ENCODE results near the gene SPECC1L. TPM values are rescaled to one million over a fixed set of nuclear protein-coding genes. Genes with fewer than 3 reads are reported as not detected.

Gene SPECC1L
- polyA plus RNA-seq, 4 donors, result 6.0 to 29.9 (median 9.9) TPM

GRCh38 chr22:24400034-24400725, 129.5 kb downstream of the SPECC1L start:
- 59 to 71% (median 64%) methylated on average over 8 of the region's 8 CpGs for WGBS, 3 donors
- no peaks in the 10 kb centered on the region for H3K9me3 ChIP-seq (ENCODE audit: control insufficient read depth in 2 of 2, insufficient read depth in 1 of 2, low read depth in 1 of 2, low read length in 1 of 2)
- H3K4me3 ChIP-seq (ENCODE audit: low read depth in 1 of 3, low read length in 3 of 3), result no peak overlapping the region
- no peak for FAIRE-seq
- DNase-seq, result no peak
- H3K36me3 ChIP-seq (ENCODE audit: control insufficient read depth in 3 of 3, insufficient read depth in 2 of 3, low read depth in 1 of 3, low read length in 3 of 3), result peaks cover 0 to 43% (median 3%) of the 10 kb centered on the region in 3 donors
- H3K27ac ChIP-seq (ENCODE audit: low read depth in 1 of 3, low read length in 2 of 3), result peak overlapping the region in 1 of 3 donors; percentile 77
- peaks cover 2 to 21% (median 14%) of the 10 kb centered on the region in 3 donors for H3K4me1 ChIP-seq (ENCODE audit: control insufficient read depth in 3 of 3, insufficient read depth in 2 of 3, low read depth in 1 of 3, low read length in 2 of 3)
- H3K27me3 ChIP-seq (ENCODE audit: control insufficient read depth in 3 of 3, insufficient read depth in 3 of 3, low read length in 3 of 3), result no peaks in the 10 kb centered on the region

DNA sequence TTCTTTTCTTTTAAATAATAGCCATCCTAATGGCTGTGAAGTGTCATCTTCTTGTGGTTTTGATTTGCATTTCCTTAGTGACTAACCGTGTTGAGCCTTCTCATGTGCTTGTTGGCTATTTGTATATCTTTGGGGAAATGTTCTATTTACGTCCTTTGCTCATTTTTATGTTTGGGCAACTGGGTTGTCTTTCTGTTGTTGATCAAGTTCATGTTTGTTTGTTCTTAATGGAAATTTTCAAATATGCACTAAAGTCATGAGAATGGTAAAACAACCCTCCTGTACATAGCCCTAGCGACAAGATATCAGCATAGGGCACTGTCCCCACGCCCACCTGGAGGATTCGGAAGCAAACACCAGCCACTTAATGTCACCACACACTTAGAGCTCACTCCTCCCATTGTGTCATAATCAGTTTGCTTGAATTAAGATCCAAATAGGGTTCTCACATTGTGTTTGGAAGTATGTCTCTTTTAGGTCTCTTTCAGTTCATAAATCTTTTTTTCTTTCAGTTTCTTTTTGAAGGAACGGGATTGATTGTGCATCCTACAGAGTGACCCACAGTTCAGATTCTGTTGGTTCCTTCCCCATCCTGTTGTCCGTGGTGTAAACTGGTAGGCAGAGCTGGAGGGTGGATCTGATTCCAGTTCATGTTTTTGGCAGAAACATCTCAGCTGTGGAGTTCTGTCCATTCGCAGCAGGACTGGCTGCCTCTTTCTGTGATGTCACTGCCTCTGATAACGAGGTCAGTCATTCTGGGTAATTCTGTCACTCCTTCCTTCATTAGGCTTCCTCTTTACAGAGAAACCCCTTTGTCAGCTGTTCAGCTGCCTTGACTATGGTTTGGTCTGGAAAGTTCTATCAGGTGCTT, 130.3 kb downstream of the SPECC1L start:
- Histone ChIP-seq H3K36me3 (ENCODE audit: control insufficient read depth in 3 of 3, insufficient read depth in 2 of 3, low read depth in 1 of 3, low read length in 3 of 3) (peaks cover 0 to 46% (median 3%) of the 10 kb centered on the region in 3 donors), H3K4me1 (ENCODE audit: control insufficient read depth in 3 of 3, insufficient read depth in 2 of 3, low read depth in 1 of 3, low read length in 2 of 3) (peaks cover 2 to 21% (median 14%) of the 10 kb centered on the region in 3 donors), H3K9me3 (ENCODE audit: control insufficient read depth in 2 of 2, insufficient read depth in 1 of 2, low read depth in 1 of 2, low read length in 1 of 2) (no peaks in the 10 kb centered on the region), H3K27me3 (ENCODE audit: control insufficient read depth in 3 of 3, insufficient read depth in 3 of 3, low read length in 3 of 3) (no peaks in the 10 kb centered on the region), H3K27ac (ENCODE audit: low read depth in 1 of 3, low read length in 2 of 3) (peak overlapping the region in 1 of 3 donors; percentile 77), H3K4me3 (ENCODE audit: low read depth in 1 of 3, low read length in 3 of 3) (no peak overlapping the region)
- FAIRE-seq (no peak), DNase-seq (no peak)
- WGBS, 3 donors, result 50 to 72% (median 66%) methylated on average over 9 of the region's 9 CpGs

- FAIRE-seq, result no peak
Observed at GRCh38 chr22:24401931-24402367, 131.3 kb downstream of the SPECC1L start.

DNA sequence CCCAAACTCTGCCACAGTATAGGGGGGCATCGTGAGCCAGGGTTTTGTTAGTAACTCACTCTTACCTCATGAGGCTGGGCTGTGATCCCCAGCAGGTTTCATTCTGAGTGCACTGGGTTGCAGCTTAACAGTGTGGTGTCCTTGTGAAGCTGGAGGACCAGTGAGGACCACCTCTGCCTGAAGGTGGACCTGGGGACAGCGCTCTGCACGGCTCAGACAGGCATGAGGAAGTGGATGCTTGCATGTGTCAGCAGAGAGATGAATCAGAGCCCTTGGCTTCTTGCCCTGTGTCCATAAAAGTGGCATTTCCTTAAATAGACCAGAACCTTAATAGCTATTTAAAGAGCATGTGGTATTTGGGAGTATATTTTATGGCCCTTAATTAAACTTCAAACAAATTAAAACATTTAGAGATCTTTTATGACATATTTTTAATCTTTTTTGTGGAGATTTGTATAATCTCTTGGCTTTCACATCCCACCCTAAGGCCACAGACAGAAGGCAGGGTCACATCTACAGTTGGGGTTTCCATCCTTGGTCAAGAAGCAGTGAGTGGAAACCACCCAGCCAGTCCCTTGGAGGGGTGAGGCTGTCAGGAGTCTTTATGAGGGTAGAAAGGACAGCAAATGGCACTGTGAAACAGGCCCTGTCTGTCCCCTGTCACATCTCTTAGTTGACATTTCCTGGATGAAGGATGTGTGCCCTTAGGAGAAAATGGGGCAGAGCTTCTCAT, 132.0 kb downstream of the SPECC1L start:
- Histone ChIP-seq H3K4me1 (ENCODE audit: control insufficient read depth in 3 of 3, insufficient read depth in 2 of 3, low read depth in 1 of 3, low read length in 2 of 3) (peaks cover 2 to 21% (median 14%) of the 10 kb centered on the region in 3 donors), H3K4me3 (ENCODE audit: low read depth in 1 of 3, low read length in 3 of 3) (no peak overlapping the region), H3K27me3 (ENCODE audit: control insufficient read depth in 3 of 3, insufficient read depth in 3 of 3, low read length in 3 of 3) (no peaks in the 10 kb centered on the region), H3K36me3 (ENCODE audit: control insufficient read depth in 3 of 3, insufficient read depth in 2 of 3, low read depth in 1 of 3, low read length in 3 of 3) (peaks cover 0 to 51% (median 2%) of the 10 kb centered on the region in 3 donors), H3K27ac (ENCODE audit: low read depth in 1 of 3, low read length in 2 of 3) (peak overlapping the region; percentile 53 to 69 (median 54)), H3K9me3 (ENCODE audit: control insufficient read depth in 2 of 2, insufficient read depth in 1 of 2, low read depth in 1 of 2, low read length in 1 of 2) (no peaks in the 10 kb centered on the region)
- no peak for FAIRE-seq
- DNase-seq, result peak; percentile 89 to 96
- WGBS, 3 donors, result 11 to 26% (median 15%) methylated on average over 3 of the region's 3 CpGs

More at GRCh38 chr22:24401931-24402367, 131.3 kb downstream of the SPECC1L start:
- no peak for DNase-seq
- WGBS, 3 donors, result 77 to 83% (median 82%) methylated on average over 5 of the region's 5 CpGs
- Histone ChIP-seq H3K9me3 (ENCODE audit: control insufficient read depth in 2 of 2, insufficient read depth in 1 of 2, low read depth in 1 of 2, low read length in 1 of 2) (no peaks in the 10 kb centered on the region), H3K27ac (ENCODE audit: low read depth in 1 of 3, low read length in 2 of 3) (peak overlapping the region in 2 of 3 donors; percentile 53 to 69), H3K4me1 (ENCODE audit: control insufficient read depth in 3 of 3, insufficient read depth in 2 of 3, low read depth in 1 of 3, low read length in 2 of 3) (peaks cover 2 to 21% (median 14%) of the 10 kb centered on the region in 3 donors), H3K27me3 (ENCODE audit: control insufficient read depth in 3 of 3, insufficient read depth in 3 of 3, low read length in 3 of 3) (no peaks in the 10 kb centered on the region), H3K36me3 (ENCODE audit: control insufficient read depth in 3 of 3, insufficient read depth in 2 of 3, low read depth in 1 of 3, low read length in 3 of 3) (peaks cover 0 to 48% (median 2%) of the 10 kb centered on the region in 3 donors), H3K4me3 (ENCODE audit: low read depth in 1 of 3, low read length in 3 of 3) (no peak overlapping the region)

GRCh38 chr22:24403346-24403745, 132.7 kb downstream of the SPECC1L start:
- FAIRE-seq (no peak), DNase-seq (no peak)
- Histone ChIP-seq H3K36me3 (ENCODE audit: control insufficient read depth in 3 of 3, insufficient read depth in 2 of 3, low read depth in 1 of 3, low read length in 3 of 3) (peaks cover 0 to 54% (median 2%) of the 10 kb centered on the region in 3 donors), H3K4me3 (ENCODE audit: low read depth in 1 of 3, low read length in 3 of 3) (no peak overlapping the region), H3K4me1 (ENCODE audit: control insufficient read depth in 3 of 3, insufficient read depth in 2 of 3, low read depth in 1 of 3, low read length in 2 of 3) (peaks cover 2 to 21% (median 14%) of the 10 kb centered on the region in 3 donors), H3K27ac (ENCODE audit: low read depth in 1 of 3, low read length in 2 of 3) (peak overlapping the region in 1 of 3 donors; percentile 51), H3K9me3 (ENCODE audit: control insufficient read depth in 2 of 2, insufficient read depth in 1 of 2, low read depth in 1 of 2, low read length in 1 of 2) (no peaks in the 10 kb centered on the region), H3K27me3 (ENCODE audit: control insufficient read depth in 3 of 3, insufficient read depth in 3 of 3, low read length in 3 of 3) (no peaks in the 10 kb centered on the region)
- WGBS, 3 donors, result 90 to 96% (median 90%) methylated on average over 3 of the region's 3 CpGs

- peaks cover 2 to 21% (median 14%) of the 10 kb centered on the region in 3 donors for H3K4me1 ChIP-seq (ENCODE audit: control insufficient read depth in 3 of 3, insufficient read depth in 2 of 3, low read depth in 1 of 3, low read length in 2 of 3)
- no peaks in the 10 kb centered on the region for H3K9me3 ChIP-seq (ENCODE audit: control insufficient read depth in 2 of 2, insufficient read depth in 1 of 2, low read depth in 1 of 2, low read length in 1 of 2)
- no peaks in the 10 kb centered on the region for H3K27me3 ChIP-seq (ENCODE audit: control insufficient read depth in 3 of 3, insufficient read depth in 3 of 3, low read length in 3 of 3)
- 86 to 95% (median 92%) methylated on average over 9 of the region's 9 CpGs for WGBS, 3 donors
- FAIRE-seq (no peak), DNase-seq (no peak)
- H3K27ac ChIP-seq (ENCODE audit: low read depth in 1 of 3, low read length in 2 of 3), result no peak overlapping the region
- H3K4me3 ChIP-seq (ENCODE audit: low read depth in 1 of 3, low read length in 3 of 3), result no peak overlapping the region
- H3K36me3 ChIP-seq (ENCODE audit: control insufficient read depth in 3 of 3, insufficient read depth in 2 of 3, low read depth in 1 of 3, low read length in 3 of 3), result peaks cover 0 to 57% (median 2%) of the 10 kb centered on the region in 3 donors
Observed at GRCh38 chr22:24404561-24405275, 134.1 kb downstream of the SPECC1L start.

- H3K36me3 ChIP-seq (ENCODE audit: control insufficient read depth in 3 of 3, insufficient read depth in 2 of 3, low read depth in 1 of 3, low read length in 3 of 3), result peaks cover 0 to 66% (median 2%) of the 10 kb centered on the region in 3 donors
- no peaks in the 10 kb centered on the region for H3K9me3 ChIP-seq (ENCODE audit: control insufficient read depth in 2 of 2, insufficient read depth in 1 of 2, low read depth in 1 of 2, low read length in 1 of 2)
- peaks cover 2 to 21% (median 14%) of the 10 kb centered on the region in 3 donors for H3K4me1 ChIP-seq (ENCODE audit: control insufficient read depth in 3 of 3, insufficient read depth in 2 of 3, low read depth in 1 of 3, low read length in 2 of 3)
- 94 to 98% (median 95%) methylated on average over 12 of the region's 12 CpGs for WGBS, 3 donors
- no peak for DNase-seq
- H3K27me3 ChIP-seq (ENCODE audit: control insufficient read depth in 3 of 3, insufficient read depth in 3 of 3, low read length in 3 of 3), result no peaks in the 10 kb centered on the region
- FAIRE-seq, result no peak
- H3K4me3 ChIP-seq (ENCODE audit: low read depth in 1 of 3, low read length in 3 of 3), result no peak overlapping the region
- H3K27ac ChIP-seq (ENCODE audit: low read depth in 1 of 3, low read length in 2 of 3), result no peak overlapping the region
Observed at GRCh38 chr22:24405631-24406321, 135.1 kb downstream of the SPECC1L start.

Data from small intestine (tissue), 7 donors.